ENCODE data around the gene ST6GALNAC2. TPM values are rescaled to one million over a fixed set of nuclear protein-coding genes. Genes with fewer than 3 reads are reported as not detected.
A peak's percentile ranks its signal among the peaks of the same experiment; 100 is the strongest.

ST6GALNAC2 gene
- total RNA-seq, 4 donors from 2014 or later, result 15.2 to 39.9 (median 29.5) TPM

DNA sequence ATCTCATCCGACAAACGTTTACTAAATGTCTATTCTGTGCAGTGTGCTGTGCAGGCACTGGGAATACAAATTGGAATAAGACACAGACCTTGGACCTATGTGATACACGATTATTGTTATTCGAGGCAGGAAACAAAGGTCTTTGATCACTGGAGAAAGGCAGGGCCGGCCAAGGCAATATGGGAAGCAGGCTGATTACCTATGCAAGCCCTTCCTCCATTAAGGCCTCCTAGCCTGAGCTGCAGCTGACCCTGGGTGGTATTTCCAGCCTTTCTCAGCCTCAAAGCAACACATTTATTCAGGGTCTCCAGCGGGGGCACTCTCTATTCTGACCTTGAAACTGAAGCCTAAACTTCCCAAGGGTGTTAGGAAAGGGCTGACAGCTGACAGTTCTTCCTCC is 44.5 kb upstream of the ST6GALNAC2 start:
- H3K36me3 ChIP-seq, result peaks cover 0 to 41% (median 4%) of the 10 kb centered on the region in 3 donors
- intact Hi-C loops (cut with DNase I), result no loop called here
- DNase-seq, result no peak
- WGBS, 2 donors, result 68 to 74% methylated on average over 6 of the region's 6 CpGs
- peaks cover 0 to 22% (median 0%) of the 10 kb centered on the region in 3 donors for H3K4me1 ChIP-seq
- H3K27me3 ChIP-seq, result no peaks in the 10 kb centered on the region
- no peak overlapping the region for H3K4me3 ChIP-seq
- no peaks in the 10 kb centered on the region for H3K9me3 ChIP-seq
- H3K27ac ChIP-seq, result no peak overlapping the region
- no peak for TF ChIP-seq POLR2A (IDR thresholded peaks at IDR 0.05)
- TF ChIP-seq, protein P1, sequence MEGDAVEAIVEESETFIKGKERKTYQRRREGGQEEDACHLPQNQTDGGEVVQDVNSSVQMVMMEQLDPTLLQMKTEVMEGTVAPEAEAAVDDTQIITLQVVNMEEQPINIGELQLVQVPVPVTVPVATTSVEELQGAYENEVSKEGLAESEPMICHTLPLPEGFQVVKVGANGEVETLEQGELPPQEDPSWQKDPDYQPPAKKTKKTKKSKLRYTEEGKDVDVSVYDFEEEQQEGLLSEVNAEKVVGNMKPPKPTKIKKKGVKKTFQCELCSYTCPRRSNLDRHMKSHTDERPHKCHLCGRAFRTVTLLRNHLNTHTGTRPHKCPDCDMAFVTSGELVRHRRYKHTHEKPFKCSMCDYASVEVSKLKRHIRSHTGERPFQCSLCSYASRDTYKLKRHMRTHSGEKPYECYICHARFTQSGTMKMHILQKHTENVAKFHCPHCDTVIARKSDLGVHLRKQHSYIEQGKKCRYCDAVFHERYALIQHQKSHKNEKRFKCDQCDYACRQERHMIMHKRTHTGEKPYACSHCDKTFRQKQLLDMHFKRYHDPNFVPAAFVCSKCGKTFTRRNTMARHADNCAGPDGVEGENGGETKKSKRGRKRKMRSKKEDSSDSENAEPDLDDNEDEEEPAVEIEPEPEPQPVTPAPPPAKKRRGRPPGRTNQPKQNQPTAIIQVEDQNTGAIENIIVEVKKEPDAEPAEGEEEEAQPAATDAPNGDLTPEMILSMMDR (IDR thresholded peaks at IDR 0.05), result no peak

GRCh38 chr17:76627510-76627909 is 41.9 kb upstream of the ST6GALNAC2 start:
- no peak for TF ChIP-seq POLR2A (IDR thresholded peaks at IDR 0.05)
- TF ChIP-seq, protein P1 (IDR thresholded peaks at IDR 0.05), result no peak
- H3K27me3 ChIP-seq, result no peaks in the 10 kb centered on the region
- 90 to 92% methylated on average over 3 to 10 of the region's 13 CpGs for WGBS, 2 donors
- H3K27ac ChIP-seq, result no peak overlapping the region
- intact Hi-C loops (cut with DNase I), result no loop called here
- no peak for DNase-seq
- H3K9me3 ChIP-seq, result no peaks in the 10 kb centered on the region
- peaks cover 0 to 28% (median 4%) of the 10 kb centered on the region in 3 donors for H3K4me1 ChIP-seq
- H3K4me3 ChIP-seq, result no peak overlapping the region
- peaks cover 0 to 42% (median 4%) of the 10 kb centered on the region in 3 donors for H3K36me3 ChIP-seq

DNA sequence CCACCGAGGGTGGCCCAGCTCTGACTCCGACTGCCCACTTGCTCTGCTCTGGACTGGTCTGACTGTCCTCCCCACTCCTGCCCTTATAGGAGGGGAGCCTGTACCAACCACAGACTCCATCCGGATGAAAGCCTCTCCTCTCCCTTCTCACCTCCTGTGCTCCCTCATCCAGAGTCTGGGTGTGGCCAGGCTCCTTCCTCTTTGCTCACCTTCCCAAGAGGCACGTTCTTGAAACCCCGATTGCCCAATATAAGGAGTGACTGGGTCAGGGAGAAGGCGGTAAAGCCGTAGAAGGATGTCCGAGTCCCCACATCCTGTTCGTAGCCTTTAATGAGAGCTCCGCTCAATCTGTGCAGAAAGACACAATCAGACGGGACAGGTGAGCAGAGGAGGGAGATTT is 40.8 kb upstream of the ST6GALNAC2 start:
- Histone ChIP-seq H3K4me3 (no peak overlapping the region), H3K36me3 (peaks cover 0 to 42% (median 4%) of the 10 kb centered on the region in 3 donors), H3K27me3 (no peaks in the 10 kb centered on the region), H3K9me3 (no peaks in the 10 kb centered on the region), H3K27ac (no peak overlapping the region), H3K4me1 (peaks cover 0 to 17% (median 4%) of the 10 kb centered on the region in 3 donors)
- DNase-seq, result no peak
- intact Hi-C loops (cut with DNase I), result no loop called here
- TF ChIP-seq, protein P1 (IDR thresholded peaks at IDR 0.05), result no peak
- no peak for TF ChIP-seq POLR2A (IDR thresholded peaks at IDR 0.05)
- WGBS, 2 donors, result 76 to 85% methylated on average over 8 to 9 of the region's 11 CpGs

DNA sequence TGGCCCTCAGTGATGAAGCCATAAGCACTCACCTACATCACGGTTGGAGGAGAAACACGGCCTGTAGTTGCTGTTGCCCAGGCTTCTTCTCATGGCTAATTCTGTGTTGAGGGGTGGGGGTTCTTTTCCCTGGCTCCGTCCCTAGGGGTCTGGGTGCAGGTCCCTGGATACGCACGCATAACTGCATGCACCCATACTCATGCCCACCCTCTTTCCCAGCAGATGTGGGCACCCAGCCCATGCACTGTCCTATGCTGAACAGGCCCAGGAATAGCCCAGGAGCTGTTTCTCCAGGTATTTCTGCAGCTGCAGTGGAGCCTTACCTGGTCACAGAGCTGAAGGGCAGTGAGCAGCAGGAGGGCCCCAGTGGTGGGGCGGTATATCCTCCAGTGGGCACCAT is 39.8 kb upstream of the ST6GALNAC2 start:
- WGBS, 2 donors, result 29 to 76% methylated on average over 2 to 5 of the region's 6 CpGs
- H3K9me3 ChIP-seq, result no peaks in the 10 kb centered on the region
- intact Hi-C loops (cut with DNase I), result no loop called here
- no peaks in the 10 kb centered on the region for H3K27me3 ChIP-seq
- no peak overlapping the region for H3K27ac ChIP-seq
- DNase-seq, result no peak
- peaks cover 0 to 12% (median 4%) of the 10 kb centered on the region in 3 donors for H3K4me1 ChIP-seq
- no peak overlapping the region for H3K4me3 ChIP-seq
- H3K36me3 ChIP-seq, result peaks cover 0 to 42% (median 4%) of the 10 kb centered on the region in 3 donors
- no peak for TF ChIP-seq POLR2A (IDR thresholded peaks at IDR 0.05)
- TF ChIP-seq, protein P1 (IDR thresholded peaks at IDR 0.05), result no peak

GRCh38 chr17:76623271-76624146 is 37.8 kb upstream of the ST6GALNAC2 start:
- peaks cover 0 to 32% (median 0%) of the 10 kb centered on the region in 3 donors for H3K36me3 ChIP-seq
- TF ChIP-seq, protein P1 (IDR thresholded peaks at IDR 0.05), result peak; percentile 83 to 97 (median 96)
- TF ChIP-seq POLR2A (IDR thresholded peaks at IDR 0.05), result no peak
- H3K9me3 ChIP-seq, result no peaks in the 10 kb centered on the region
- intact Hi-C loops (cut with DNase I), result loop anchor here (5.0 kb wide), 1 partner anchor 101 kb away; no protein-coding TSS in a partner anchor
- DNase-seq, result no peak
- 18 to 22% methylated on average over 18 of the region's 18 CpGs for WGBS, 2 donors
- H3K27me3 ChIP-seq, result no peaks in the 10 kb centered on the region
- no peak overlapping the region for H3K27ac ChIP-seq
- peaks cover 0 to 12% (median 4%) of the 10 kb centered on the region in 3 donors for H3K4me1 ChIP-seq
- H3K4me3 ChIP-seq, result no peak overlapping the region
